MM.1S (cell line): ENCODE data around the gene DNAJC21.

Experiments
- DNase-seq: peaks from one replicate; pipeline ENCODE4 v3.0.0-alpha.2; 2015
- H2AFZ ChIP-seq: fragments of 300-600 bp; sonication (generic); 2 replicates; pipeline ENCODE4 v1.6.0; 2016; ENCODE audit warnings: antibody characterized with exemption, low read length
- H3F3A ChIP-seq: fragments of 300-600 bp; sonication (generic); 2 replicates; pipeline ENCODE4 v1.6.1; 2016; ENCODE audit warnings: mild to moderate bottlenecking, antibody characterized with exemption, low read length, moderate library complexity, mixed read lengths; ENCODE audit not compliant: insufficient read depth
- H3K27ac ChIP-seq: fragments of 300-600 bp; sonication (generic); 2 replicates; pipeline ENCODE4 v1.5.1; 2016; ENCODE audit warnings: mild to moderate bottlenecking, low read length
- H3K27me3 ChIP-seq: fragments of 300-600 bp; sonication (generic); replicated peaks from 2 replicates; pipeline ENCODE4 v1.6.0; 2016; ENCODE audit warnings: low read length; ENCODE audit not compliant: insufficient read depth
- H3K36me3 ChIP-seq: fragments of 300-600 bp; sonication (generic); replicated peaks from 2 replicates; pipeline ENCODE4 v1.6.1; 2016; ENCODE audit warnings: mild to moderate bottlenecking, low read length, mixed read lengths; ENCODE audit not compliant: insufficient read depth
- H3K4me1 ChIP-seq: fragments of 300-600 bp; sonication (generic); 2 replicates; pipeline ENCODE4 v1.6.1; 2016; ENCODE audit warnings: low read length, mixed read lengths
- H3K4me2 ChIP-seq: fragments of 300-600 bp; sonication (generic); 2 replicates; pipeline ENCODE4 v1.6.0; 2016; ENCODE audit warnings: low read depth, low read length
- H3K4me3 ChIP-seq: fragments of 300-600 bp; sonication (generic); 2 replicates; pipeline ENCODE4 v1.5.1; 2016; ENCODE audit warnings: low read length, mixed read lengths
- H3K79me2 ChIP-seq: fragments of 300-600 bp; sonication (generic); 2 replicates; pipeline ENCODE4 v1.6.1; 2016; ENCODE audit warnings: mixed run types, low read length, mixed read lengths
- H3K9ac ChIP-seq: fragments of 300-600 bp; sonication (generic); 2 replicates; pipeline ENCODE4 v1.6.1; 2016; ENCODE audit warnings: low read length, mixed read lengths
- H3K9me2 ChIP-seq: fragments of 300-600 bp; sonication (generic); replicated peaks from 2 replicates; pipeline ENCODE4 v1.6.1; 2016; ENCODE audit warnings: mild to moderate bottlenecking, low read length, mixed read lengths; ENCODE audit not compliant: insufficient read depth
- H3K9me3 ChIP-seq: fragments of 300-600 bp; sonication (generic); replicated peaks from 2 replicates; pipeline ENCODE4 v1.6.1; 2016; ENCODE audit warnings: mild to moderate bottlenecking, low read length, mixed read lengths; ENCODE audit not compliant: insufficient read depth
- H4K20me1 ChIP-seq: fragments of 300-600 bp; sonication (generic); 2 replicates; pipeline ENCODE4 v1.6.1; 2016; ENCODE audit warnings: mild to moderate bottlenecking, low read length, moderate library complexity, mixed read lengths; ENCODE audit not compliant: insufficient read depth
- CTCF ChIP-seq: fragments of 300-600 bp; sonication (generic); IDR thresholded peaks from 2 replicates; pipeline ENCODE4 v1.5.1; 2016; ENCODE audit warnings: antibody characterized with exemption, low read length, mixed read lengths
- EZH2 ChIP-seq: fragments of 300-600 bp; sonication (generic); optimal IDR thresholded peaks from 2 replicates; pipeline ENCODE3; 2017; ENCODE audit warnings: low read depth, mild to moderate bottlenecking, antibody characterized with exemption, low read length, mixed read lengths
- EZH2phosphoT487 ChIP-seq: fragments of 300-600 bp; sonication (generic); IDR thresholded peaks from 2 replicates; pipeline ENCODE4 v1.6.1; 2018; ENCODE audit warnings: antibody characterized with exemption, low read length

The DNAJC21 gene

DNA sequence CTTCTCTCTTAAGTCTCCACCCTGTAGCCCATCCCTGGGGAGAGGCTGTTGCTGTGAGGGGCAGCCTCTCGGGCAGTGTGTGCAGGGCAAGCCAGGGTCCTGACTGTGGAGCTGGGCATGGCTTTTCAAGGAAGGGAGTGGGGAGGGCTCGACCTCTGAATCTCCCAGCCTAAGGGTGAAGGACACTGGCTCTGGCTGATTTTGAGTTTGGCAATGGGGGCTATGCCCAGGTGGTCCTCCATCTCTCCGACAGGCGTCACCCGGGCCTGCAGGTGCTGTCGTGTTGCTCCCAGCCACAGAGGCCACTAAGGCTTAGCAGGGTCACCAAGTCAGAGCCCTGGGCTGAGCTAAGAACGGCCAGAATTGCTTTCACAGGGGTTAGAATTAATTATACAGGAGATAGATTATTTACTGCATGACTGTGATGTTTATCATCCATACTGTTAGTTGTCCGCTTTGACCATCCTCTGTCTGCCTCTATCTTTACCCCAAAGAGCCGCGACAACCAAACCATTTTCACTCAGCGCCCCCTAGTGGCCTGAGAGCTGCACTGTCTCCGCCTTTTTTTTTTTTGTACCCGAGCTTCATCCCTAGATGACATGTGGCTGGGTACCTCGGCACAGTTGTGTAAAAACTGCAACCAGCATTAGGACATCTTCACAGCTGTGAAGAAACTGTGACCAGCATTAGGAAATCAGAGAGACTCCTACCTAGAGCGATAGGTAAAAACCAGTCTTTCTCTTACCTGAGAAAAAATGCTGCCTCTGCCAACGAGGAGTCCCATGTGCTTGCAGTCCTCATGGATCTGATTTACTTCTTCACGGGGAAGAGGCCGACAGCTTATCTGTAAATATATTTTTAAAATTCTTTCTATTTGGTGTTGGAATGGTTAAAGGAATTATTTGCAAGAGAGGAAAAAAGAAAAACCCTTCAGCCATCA is 73.9 kb downstream of the DNAJC21 start:
- no peak for TF ChIP-seq EZH2phosphoT487
- peak; percentile 91 for TF ChIP-seq CTCF
- no peaks in the 10 kb centered on the region for H3K36me3 ChIP-seq
- H3K4me2 ChIP-seq: no peak overlapping the region
- H3K27ac ChIP-seq: no peak overlapping the region
- H3K4me1 ChIP-seq: peaks cover 12% of the 10 kb centered on the region; the same call in 1 of the 2 replicates
- H3K27me3 ChIP-seq: no peaks in the 10 kb centered on the region
- H3K9ac ChIP-seq: no peak overlapping the region
- H3K79me2 ChIP-seq: no peaks in the 10 kb centered on the region
- no peaks in the 10 kb centered on the region for H3F3A ChIP-seq
- no peak overlapping the region for H3K4me3 ChIP-seq
- H2AFZ ChIP-seq: no peak overlapping the region
- H4K20me1 ChIP-seq: no peaks in the 10 kb centered on the region
- no peaks in the 10 kb centered on the region for H3K9me3 ChIP-seq
- DNase-seq: peak; percentile 73
- no peaks in the 10 kb centered on the region for H3K9me2 ChIP-seq

DNA sequence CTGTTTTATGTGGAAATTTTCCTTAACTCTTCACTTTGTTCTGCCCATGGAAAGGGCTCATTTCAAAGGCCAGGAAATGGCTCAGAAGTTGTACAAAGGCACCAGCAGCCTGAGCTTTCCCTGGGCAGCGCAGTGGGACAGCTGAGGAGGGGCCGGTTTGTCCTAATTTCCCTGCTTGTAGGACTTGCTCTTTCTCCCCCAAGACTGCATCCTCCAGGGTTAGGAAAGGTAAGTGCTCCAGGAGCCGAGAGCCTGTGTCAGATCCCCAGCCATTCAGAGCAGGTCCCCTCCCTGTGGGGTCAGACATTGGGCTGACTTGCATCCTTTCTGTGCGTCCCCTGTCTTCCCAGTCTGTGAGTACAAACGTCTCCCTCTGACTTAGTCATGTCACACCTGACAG is 74.8 kb downstream of the DNAJC21 start:
- H3F3A ChIP-seq: no peaks in the 10 kb centered on the region
- DNase-seq: no peak
- H3K27ac ChIP-seq: no peak overlapping the region
- H3K36me3 ChIP-seq: no peaks in the 10 kb centered on the region
- TF ChIP-seq EZH2 (no peak), CTCF (no peak), EZH2phosphoT487 (no peak)
- H4K20me1 ChIP-seq: no peaks in the 10 kb centered on the region
- peaks cover 12% of the 10 kb centered on the region; the same call in 1 of the 2 replicates for H3K4me1 ChIP-seq
- H3K4me2 ChIP-seq: no peak overlapping the region
- no peak overlapping the region for H3K9ac ChIP-seq
- no peak overlapping the region for H3K4me3 ChIP-seq
- H2AFZ ChIP-seq: no peak overlapping the region
- no peaks in the 10 kb centered on the region for H3K9me3 ChIP-seq
- no peaks in the 10 kb centered on the region for H3K27me3 ChIP-seq
- no peaks in the 10 kb centered on the region for H3K9me2 ChIP-seq
- H3K79me2 ChIP-seq: no peaks in the 10 kb centered on the region

- Histone ChIP-seq H3K27ac (no peak overlapping the region), H3K9me3 (no peaks in the 10 kb centered on the region), H3K4me2 (no peak overlapping the region), H3K4me1 (peaks cover 12% of the 10 kb centered on the region; the same call in 1 of the 2 replicates), H3K36me3 (no peaks in the 10 kb centered on the region), H3K9me2 (no peaks in the 10 kb centered on the region), H3K9ac (no peak overlapping the region), H3K4me3 (no peak overlapping the region), H3K27me3 (no peaks in the 10 kb centered on the region), H4K20me1 (no peaks in the 10 kb centered on the region), H3K79me2 (no peaks in the 10 kb centered on the region), H2AFZ (no peak overlapping the region), H3F3A (no peaks in the 10 kb centered on the region)
- DNase-seq: no peak
- TF ChIP-seq CTCF (no peak), EZH2phosphoT487 (no peak), EZH2 (no peak)
These were observed 75.4 kb downstream of the DNAJC21 start for GRCh38 chr5:35004771-35005170.
